ENCODE measurements around the gene SPRR5. TPM values are rescaled to one million over a fixed set of nuclear protein-coding genes. Genes with fewer than 3 reads are reported as not detected.

SPRR5 gene
- total RNA-seq, 4 donors from 2014 or later = 41.5 to 137 (median 78.1) TPM

GRCh38 chr1:152946248-152946647 lies 758 bp upstream of the SPRR5 start:
- TF ChIP-seq, protein P1, sequence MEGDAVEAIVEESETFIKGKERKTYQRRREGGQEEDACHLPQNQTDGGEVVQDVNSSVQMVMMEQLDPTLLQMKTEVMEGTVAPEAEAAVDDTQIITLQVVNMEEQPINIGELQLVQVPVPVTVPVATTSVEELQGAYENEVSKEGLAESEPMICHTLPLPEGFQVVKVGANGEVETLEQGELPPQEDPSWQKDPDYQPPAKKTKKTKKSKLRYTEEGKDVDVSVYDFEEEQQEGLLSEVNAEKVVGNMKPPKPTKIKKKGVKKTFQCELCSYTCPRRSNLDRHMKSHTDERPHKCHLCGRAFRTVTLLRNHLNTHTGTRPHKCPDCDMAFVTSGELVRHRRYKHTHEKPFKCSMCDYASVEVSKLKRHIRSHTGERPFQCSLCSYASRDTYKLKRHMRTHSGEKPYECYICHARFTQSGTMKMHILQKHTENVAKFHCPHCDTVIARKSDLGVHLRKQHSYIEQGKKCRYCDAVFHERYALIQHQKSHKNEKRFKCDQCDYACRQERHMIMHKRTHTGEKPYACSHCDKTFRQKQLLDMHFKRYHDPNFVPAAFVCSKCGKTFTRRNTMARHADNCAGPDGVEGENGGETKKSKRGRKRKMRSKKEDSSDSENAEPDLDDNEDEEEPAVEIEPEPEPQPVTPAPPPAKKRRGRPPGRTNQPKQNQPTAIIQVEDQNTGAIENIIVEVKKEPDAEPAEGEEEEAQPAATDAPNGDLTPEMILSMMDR (IDR thresholded peaks at IDR 0.05) = no peak
- TF ChIP-seq POLR2A (IDR thresholded peaks at IDR 0.05) = no peak
- no peak overlapping the region for H3K4me3 ChIP-seq (ENCODE audit: low read depth, poor library complexity, severe bottlenecking)
- 48 to 52% methylated on average over 3 of the region's 3 CpGs for WGBS, 2 donors
- intact Hi-C loops (cut with DNase I; ENCODE audit: low total_unique reads) = loop anchor here (10.0 kb wide), 1 partner anchor 291 kb away; no protein-coding TSS in a partner anchor
- DNase-seq (ENCODE audit: low spot score in 2 of 2) = no peak

DNA sequence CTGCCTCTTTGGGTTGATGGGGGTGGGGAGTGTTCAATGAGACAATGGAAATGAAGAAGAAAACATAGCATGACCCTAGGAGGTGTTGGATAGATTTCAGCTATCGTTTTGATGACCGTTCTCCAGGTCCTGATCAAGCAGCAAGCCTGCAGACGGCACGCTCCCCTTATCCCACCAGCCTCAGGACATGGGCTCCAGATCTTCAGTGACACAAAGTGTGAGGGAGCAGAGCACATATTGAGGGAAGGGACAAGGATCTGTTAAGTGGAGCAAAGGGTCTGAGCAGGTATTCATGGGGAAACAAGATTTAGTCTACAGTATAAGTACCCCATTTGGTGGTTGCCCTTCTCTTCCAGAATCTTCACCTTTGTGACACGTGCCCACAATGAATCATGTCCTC lies 4.7 kb downstream of the SPRR5 start:
- TF ChIP-seq, protein P1 (IDR thresholded peaks at IDR 0.05) = no peak
- TF ChIP-seq POLR2A (IDR thresholded peaks at IDR 0.05) = no peak
- DNase-seq (ENCODE audit: low spot score in 2 of 2) = peak in 1 of 2 donors; percentile 60
- WGBS, 2 donors = 79 to 80% methylated on average over 5 of the region's 5 CpGs

DNA sequence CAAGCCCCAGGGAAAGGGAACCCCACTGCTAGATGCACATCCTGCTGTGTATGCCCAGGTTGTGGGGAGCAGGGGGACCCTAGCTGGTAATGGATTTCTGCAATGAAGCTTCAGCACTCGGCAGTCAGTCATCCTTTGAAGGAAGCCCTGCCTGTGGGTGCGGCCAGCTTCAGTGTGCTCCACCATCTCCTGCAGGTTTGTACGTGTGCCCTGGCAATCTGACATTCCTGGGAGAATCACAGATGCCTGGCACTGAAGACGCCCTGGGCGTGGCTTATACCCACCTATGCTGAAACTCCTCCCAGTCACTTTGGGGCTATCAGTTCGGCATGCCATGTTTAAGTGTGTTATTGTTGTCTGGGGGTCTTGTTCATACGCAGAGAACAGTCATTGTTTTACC lies 6.8 kb downstream of the SPRR5 start:
- intact Hi-C loops (cut with DNase I; ENCODE audit: low total_unique reads) = no loop called here
- H3K4me3 ChIP-seq (ENCODE audit: low read depth, poor library complexity, severe bottlenecking) = no peak overlapping the region

More for the DNA sequence above, 4.7 kb downstream of the SPRR5 start:
- no peak overlapping the region for H3K4me3 ChIP-seq (ENCODE audit: low read depth, poor library complexity, severe bottlenecking)
- intact Hi-C loops (cut with DNase I; ENCODE audit: low total_unique reads) = no loop called here

GRCh38 chr1:152954436-152954835 lies 7.4 kb downstream of the SPRR5 start:
- intact Hi-C loops (cut with DNase I; ENCODE audit: low total_unique reads) = no loop called here
- TF ChIP-seq, protein P1 (IDR thresholded peaks at IDR 0.05) = no peak
- TF ChIP-seq POLR2A (IDR thresholded peaks at IDR 0.05) = no peak
- H3K4me3 ChIP-seq (ENCODE audit: low read depth, poor library complexity, severe bottlenecking) = no peak overlapping the region
- DNase-seq (ENCODE audit: low spot score in 2 of 2) = peak in 1 of 2 donors; percentile 21
- 49 to 61% methylated on average over 6 of the region's 6 CpGs for WGBS, 2 donors

More for the DNA sequence above, 6.8 kb downstream of the SPRR5 start:
- TF ChIP-seq, protein P1 (IDR thresholded peaks at IDR 0.05) = no peak
- TF ChIP-seq POLR2A (IDR thresholded peaks at IDR 0.05) = no peak
- WGBS, 2 donors = 36 to 60% methylated on average over 7 of the region's 7 CpGs
- peak; percentile 62 to 82 for DNase-seq (ENCODE audit: low spot score in 2 of 2)

DNA sequence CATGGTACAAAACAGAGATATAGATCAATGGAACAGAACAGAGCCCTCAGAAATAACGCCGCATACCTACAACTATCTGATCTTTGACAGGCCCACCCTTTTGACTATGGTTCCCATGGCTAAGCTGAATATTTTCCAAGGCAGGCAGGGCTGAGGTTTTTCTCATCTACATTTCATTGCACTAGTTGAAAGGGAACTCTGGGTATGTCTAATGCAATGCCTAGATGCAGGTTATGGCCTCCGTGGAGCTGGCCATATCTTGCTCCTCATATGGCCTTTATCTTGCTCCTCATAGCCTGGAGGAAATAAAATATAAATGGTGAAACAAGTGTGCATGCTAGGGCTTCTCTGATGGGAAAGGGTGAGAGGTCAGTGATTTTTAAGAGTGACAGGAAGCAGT lies 10.6 kb downstream of the SPRR5 start:
- intact Hi-C loops (cut with DNase I; ENCODE audit: low total_unique reads) = no loop called here
- TF ChIP-seq, protein P1 (IDR thresholded peaks at IDR 0.05) = no peak
- no peak for TF ChIP-seq POLR2A (IDR thresholded peaks at IDR 0.05)
- H3K4me3 ChIP-seq (ENCODE audit: low read depth, poor library complexity, severe bottlenecking) = no peak overlapping the region
- peak in 1 of 2 donors; percentile 12 for DNase-seq (ENCODE audit: low spot score in 2 of 2)
- 52 to 83% methylated on average over 3 of the region's 3 CpGs for WGBS, 2 donors

- TF ChIP-seq, protein P1 (IDR thresholded peaks at IDR 0.05) = no peak
- no peak for TF ChIP-seq POLR2A (IDR thresholded peaks at IDR 0.05)
- 88 to 89% methylated on average over 3 of the region's 3 CpGs for WGBS, 2 donors
- intact Hi-C loops (cut with DNase I; ENCODE audit: low total_unique reads) = no loop called here
- peak in 1 of 2 donors; percentile 17 for DNase-seq (ENCODE audit: low spot score in 2 of 2)
- no peak overlapping the region for H3K4me3 ChIP-seq (ENCODE audit: low read depth, poor library complexity, severe bottlenecking)
Measured at GRCh38 chr1:152959273-152959672, 12.3 kb downstream of the SPRR5 start.
